Measurements from ENCODE around the gene ZC3H7B.

DNA sequence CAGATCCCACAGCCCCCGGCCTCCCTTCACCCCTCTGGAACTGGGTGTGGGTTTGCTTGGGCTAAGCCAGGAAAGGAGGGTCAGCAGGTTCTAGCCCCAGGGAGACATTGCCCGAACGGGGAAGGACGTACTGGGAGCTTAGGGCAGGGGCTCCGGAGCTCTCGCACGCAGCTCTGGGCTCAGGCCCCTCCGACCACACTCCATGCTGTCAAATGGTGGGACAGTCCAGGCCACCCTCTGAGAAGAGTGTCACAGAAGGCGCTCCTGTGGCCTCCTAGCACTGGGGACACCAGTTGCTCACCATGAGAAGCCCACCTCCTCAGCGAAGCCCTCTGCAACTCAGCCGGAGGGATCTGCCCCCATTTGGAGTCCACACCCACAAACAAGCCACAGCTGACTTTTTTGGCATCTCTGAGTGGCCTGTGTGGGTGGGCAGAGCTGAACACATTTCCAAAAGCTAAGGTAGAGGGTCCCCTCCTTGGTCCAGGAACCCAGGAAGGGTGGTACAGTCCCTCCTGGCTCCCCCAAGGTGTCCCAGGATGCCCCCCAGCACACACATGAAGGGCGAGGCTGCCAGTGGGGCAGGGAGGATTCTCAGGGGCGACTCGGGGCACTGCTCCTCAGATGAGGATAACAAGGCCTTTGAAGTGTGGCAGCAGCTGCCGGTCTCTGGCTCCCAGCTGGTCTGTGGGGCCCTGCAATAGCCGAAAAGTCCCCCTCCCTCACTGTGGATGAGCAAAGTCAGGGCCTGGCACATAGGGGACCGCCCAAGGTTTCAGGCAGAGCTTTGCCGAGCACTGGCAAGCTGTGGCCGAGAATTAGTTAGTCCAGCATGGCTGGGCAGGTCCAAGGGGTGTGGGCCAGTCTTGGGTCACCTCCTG is 67.5 kb downstream of the ZC3H7B start:
- TF ChIP-seq CTCF (IDR thresholded peaks at IDR 0.05), result no peak
- TF ChIP-seq EZH2 (IDR thresholded peaks at IDR 0.05), result no peak

Data from neural progenitor cell (in vitro differentiated cells).